Measurements from ENCODE around the gene CEBPA.

Gene CEBPA

GRCh38 chr19:33302175-33302973, at the start of gene CEBPA:
Gene CEBPA, minus strand, starts transcription at chr19:33302534. Its CDS starts 120 bp downstream, at chr19:33302414.
- peak; percentile 63 for DNase-seq

- no peak for DNase-seq
Observed at GRCh38 chr19:33350538-33351309, 48.4 kb upstream of the CEBPA start.

GRCh38 chr19:33349319-33350289, 47.3 kb upstream of the CEBPA start:
- no peak for DNase-seq

GRCh38 chr19:33348301-33349010, 46.1 kb upstream of the CEBPA start:
- no peak for DNase-seq

GRCh38 chr19:33347300-33347699, 45.0 kb upstream of the CEBPA start:
- DNase-seq, result no peak

- DNase-seq, result no peak
Observed at GRCh38 chr19:33346665-33347064, 44.3 kb upstream of the CEBPA start.

GRCh38 chr19:33345163-33345562, 42.8 kb upstream of the CEBPA start:
- no peak for DNase-seq

- DNase-seq, result no peak
Observed at GRCh38 chr19:33344573-33344925, 42.2 kb upstream of the CEBPA start.

- DNase-seq, result no peak
Observed at GRCh38 chr19:33343859-33344572, 41.7 kb upstream of the CEBPA start.

- no peak for DNase-seq
Observed at GRCh38 chr19:33343301-33343700, 41.0 kb upstream of the CEBPA start.

- no peak for DNase-seq
Observed at GRCh38 chr19:33340991-33341390, 38.7 kb upstream of the CEBPA start.

- DNase-seq, result no peak
Observed at GRCh38 chr19:33339016-33339984, 37.0 kb upstream of the CEBPA start.

- no peak for DNase-seq
Observed at GRCh38 chr19:33335446-33335845, 33.1 kb upstream of the CEBPA start.

GRCh38 chr19:33334271-33334670, 31.9 kb upstream of the CEBPA start:
- no peak for DNase-seq

- no peak for DNase-seq
Observed at GRCh38 chr19:33333642-33334041, 31.3 kb upstream of the CEBPA start.

- no peak for DNase-seq
Observed at GRCh38 chr19:33333151-33333550, 30.8 kb upstream of the CEBPA start.

- no peak for DNase-seq
Observed at GRCh38 chr19:33332248-33332647, 29.9 kb upstream of the CEBPA start.

GRCh38 chr19:33329736-33330135, 27.4 kb upstream of the CEBPA start:
- DNase-seq, result no peak

- DNase-seq, result no peak
Observed at GRCh38 chr19:33329060-33329459, 26.7 kb upstream of the CEBPA start.

- no peak for DNase-seq
Observed at GRCh38 chr19:33325920-33326319, 23.6 kb upstream of the CEBPA start.

GRCh38 chr19:33324628-33325027, 22.3 kb upstream of the CEBPA start:
- DNase-seq, result no peak
